ENCODE data around the gene FMNL2.
A peak's percentile ranks its signal among the peaks of the same experiment; 100 is the strongest.

FMNL2 gene

GRCh38 chr2:152609699-152610098 lies 274.7 kb downstream of the FMNL2 start:
- no peak overlapping the region for H3K27ac ChIP-seq
- H3K27me3 ChIP-seq, result no peaks in the 10 kb centered on the region
- intact Hi-C loops (cut with DNase I; ENCODE audit: low total_unique reads), result no loop called here
- H3K4me1 ChIP-seq, result peaks cover 0 to 6% (median 3%) of the 10 kb centered on the region in 4 donors
- H3K9me3 ChIP-seq, result no peaks in the 10 kb centered on the region
- no peak for TF ChIP-seq CTCF (IDR thresholded peaks at IDR 0.05)
- DNase-seq, result no peak
- no peak overlapping the region for H3K4me3 ChIP-seq
- H3K36me3 ChIP-seq, result peaks cover 0 to 15% (median 10%) of the 10 kb centered on the region in 3 donors

GRCh38 chr2:152611458-152612231 lies 276.7 kb downstream of the FMNL2 start:
- Histone ChIP-seq H3K4me3 (no peak overlapping the region), H3K27ac (peak overlapping the region in 1 of 2 donors; percentile 39), H3K27me3 (no peaks in the 10 kb centered on the region), H3K9me3 (no peaks in the 10 kb centered on the region), H3K4me1 (peaks cover 0 to 6% (median 3%) of the 10 kb centered on the region in 4 donors), H3K36me3 (peaks cover 0 to 26% (median 21%) of the 10 kb centered on the region in 3 donors)
- peak; percentile 73 to 74 for DNase-seq
- intact Hi-C loops (cut with DNase I; ENCODE audit: low total_unique reads), result no loop called here
- TF ChIP-seq CTCF (IDR thresholded peaks at IDR 0.05), result no peak

- DNase-seq, result no peak
- intact Hi-C loops (cut with DNase I; ENCODE audit: low total_unique reads), result no loop called here
- peaks cover 0 to 6% (median 3%) of the 10 kb centered on the region in 4 donors for H3K4me1 ChIP-seq
- peaks cover 12 to 36% (median 27%) of the 10 kb centered on the region in 3 donors for H3K36me3 ChIP-seq
- H3K27ac ChIP-seq, result no peak overlapping the region
- H3K9me3 ChIP-seq, result no peaks in the 10 kb centered on the region
- no peaks in the 10 kb centered on the region for H3K27me3 ChIP-seq
- no peak for TF ChIP-seq CTCF (IDR thresholded peaks at IDR 0.05)
- no peak overlapping the region for H3K4me3 ChIP-seq
Observed at GRCh38 chr2:152613235-152613634, 278.3 kb downstream of the FMNL2 start.

DNA sequence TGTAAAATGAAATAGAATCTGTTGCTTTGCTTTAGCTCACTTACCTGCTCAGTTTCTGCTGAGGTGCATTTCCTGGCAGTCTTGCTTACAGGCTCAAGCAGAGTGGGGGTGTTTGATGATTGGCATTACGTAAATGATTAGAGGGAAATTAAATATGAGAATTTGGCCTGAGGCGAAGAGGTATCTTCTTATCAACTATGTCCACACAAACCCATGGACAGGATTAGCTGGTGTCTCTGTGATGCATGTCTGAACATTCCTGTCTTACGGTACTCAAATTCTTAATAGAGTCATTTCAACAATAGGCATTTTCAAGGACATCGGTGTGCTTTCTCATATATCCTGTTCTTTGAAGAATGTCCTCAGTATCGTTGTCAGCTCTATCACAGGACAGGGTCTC lies 280.2 kb downstream of the FMNL2 start:
- Histone ChIP-seq H3K4me1 (peaks cover 0 to 6% (median 3%) of the 10 kb centered on the region in 4 donors), H3K27me3 (no peaks in the 10 kb centered on the region), H3K9me3 (no peaks in the 10 kb centered on the region), H3K4me3 (no peak overlapping the region), H3K36me3 (peaks cover 23 to 55% (median 43%) of the 10 kb centered on the region in 3 donors), H3K27ac (no peak overlapping the region)
- no peak for DNase-seq
- no peak for TF ChIP-seq CTCF (IDR thresholded peaks at IDR 0.05)
- intact Hi-C loops (cut with DNase I; ENCODE audit: low total_unique reads), result no loop called here

DNA sequence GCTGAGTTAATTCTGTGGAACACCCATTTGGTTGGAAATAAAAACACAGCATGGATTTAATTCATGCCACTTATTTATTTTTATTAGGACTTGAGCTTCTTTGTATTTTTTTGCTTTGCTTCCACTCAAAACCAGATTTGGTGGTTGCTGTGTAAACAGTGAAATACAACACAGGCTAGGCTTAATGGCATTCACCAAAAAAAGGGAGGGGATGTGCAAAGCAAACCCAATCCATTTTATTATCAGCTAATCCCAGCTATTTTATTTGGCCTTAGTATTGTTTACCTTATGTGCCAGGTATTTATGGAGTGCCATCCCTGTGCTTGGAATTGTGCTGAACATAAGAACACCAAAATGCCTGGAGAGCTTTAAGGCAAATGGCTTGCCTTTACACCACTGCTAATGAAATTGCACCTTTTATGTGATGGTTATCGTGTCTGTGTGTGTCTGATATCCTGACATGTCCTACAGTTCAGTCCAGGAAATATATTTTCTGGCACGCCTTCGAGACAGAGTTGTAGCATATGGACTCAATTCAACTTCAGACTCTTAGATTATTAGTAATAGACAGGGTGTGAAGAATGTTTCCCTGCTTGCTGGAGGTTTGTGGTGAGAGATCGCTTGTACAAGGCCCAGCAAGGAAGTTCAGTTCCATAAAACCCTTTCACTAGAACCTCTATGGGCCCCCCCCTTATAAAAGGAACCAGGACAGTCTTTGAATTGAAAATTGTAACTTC lies 282.6 kb downstream of the FMNL2 start:
- peaks cover 27 to 64% (median 54%) of the 10 kb centered on the region in 3 donors for H3K36me3 ChIP-seq
- no peaks in the 10 kb centered on the region for H3K27me3 ChIP-seq
- H3K4me3 ChIP-seq, result no peak overlapping the region
- DNase-seq, result no peak
- peaks cover 0 to 5% (median 3%) of the 10 kb centered on the region in 4 donors for H3K4me1 ChIP-seq
- no peaks in the 10 kb centered on the region for H3K9me3 ChIP-seq
- intact Hi-C loops (cut with DNase I; ENCODE audit: low total_unique reads), result no loop called here
- H3K27ac ChIP-seq, result no peak overlapping the region
- no peak for TF ChIP-seq CTCF (IDR thresholded peaks at IDR 0.05)
